Liver (tissue), 9 donors: ENCODE data around the gene IPPK. TPM values are rescaled to one million over a fixed set of nuclear protein-coding genes. Genes with fewer than 3 reads are reported as not detected.

Experiments
- DNase-seq: peaks from one replicate; pipeline ENCODE4 v3.0.0-alpha.2; 2017; ENCODE audit warnings: low spot score
- H3K27ac ChIP-seq, 2 donors: one replicate each; pipeline ENCODE4 v1.7.0; 2013; ENCODE audit warnings: inconsistent platforms in 2 of 2, low read length in 2 of 2, control low read depth in 1 of 2, low read depth in 1 of 2, mild to moderate bottlenecking in 1 of 2
- H3K27me3 ChIP-seq, 4 donors: one replicate each; pipeline versions ENCODE4 v1.6.1 to v1.7.0; 2013; ENCODE audit warnings: low read length in 3 of 4, inconsistent platforms in 1 of 4, mild to moderate bottlenecking in 1 of 4, moderate library complexity in 1 of 4; ENCODE audit not compliant: control insufficient read depth in 4 of 4, insufficient read depth in 4 of 4
- H3K36me3 ChIP-seq, 4 donors: one replicate each; pipeline versions ENCODE4 v1.6.1 to v1.7.0; 2013; ENCODE audit warnings: low read length in 3 of 4, mild to moderate bottlenecking in 3 of 4, low read depth in 1 of 4, moderate library complexity in 1 of 4; ENCODE audit not compliant: control insufficient read depth in 4 of 4, insufficient read depth in 3 of 4
- H3K4me1 ChIP-seq, 4 donors: one replicate each; pipeline versions ENCODE4 v1.6.1 to v1.7.0; 2013; ENCODE audit warnings: low read length in 3 of 4, mild to moderate bottlenecking in 3 of 4, moderate library complexity in 1 of 4; ENCODE audit not compliant: control insufficient read depth in 4 of 4, insufficient read depth in 4 of 4
- H3K4me3 ChIP-seq, 3 donors: one replicate each; pipeline versions ENCODE4 v1.6.1 to v1.7.0; 2013; ENCODE audit warnings: low read length in 3 of 3, control low read depth in 1 of 3, low read depth in 1 of 3, mild to moderate bottlenecking in 1 of 3
- H3K9ac ChIP-seq, 2 donors: one replicate each; pipeline ENCODE4 v1.7.0; 2013; ENCODE audit warnings: low read length in 2 of 2, mild to moderate bottlenecking in 2 of 2, moderate library complexity in 2 of 2, control low read depth in 1 of 2, low read depth in 1 of 2
- H3K9me3 ChIP-seq, 4 donors: one replicate each; pipeline versions ENCODE4 v1.6.1 to v1.7.0; 2013; ENCODE audit warnings: low read length in 3 of 4; ENCODE audit not compliant: control insufficient read depth in 4 of 4
- EGR1 ChIP-seq, 2 donors: IDR thresholded peaks; 2 replicates each; pipeline ENCODE4 v1.6.1; 2016 to 2018; ENCODE audit warnings: antibody characterized with exemption in 2 of 2, low read depth in 2 of 2
- FOXA1 ChIP-seq: IDR thresholded peaks from 2 replicates; pipeline ENCODE4 v1.6.1; 2016; ENCODE audit warnings: antibody characterized with exemption
- FOXA2 ChIP-seq: IDR thresholded peaks from 2 replicates; pipeline ENCODE4 v1.6.1; 2016; ENCODE audit warnings: antibody characterized with exemption
- GABPA ChIP-seq, 2 donors: IDR thresholded peaks in 1 of 2; conservative IDR thresholded peaks in 1 of 2; 2 replicates each; pipeline ENCODE4 v1.6.1; 2016; ENCODE audit warnings: antibody characterized with exemption in 2 of 2, mild to moderate bottlenecking in 1 of 2, moderate library complexity in 1 of 2
- HNF4A ChIP-seq, 2 donors: conservative IDR thresholded peaks; 2 replicates each; pipeline ENCODE4 v1.6.1; 2016; ENCODE audit warnings: antibody characterized with exemption in 2 of 2, mild to moderate bottlenecking in 2 of 2
- HNF4G ChIP-seq: IDR thresholded peaks from 2 replicates; pipeline ENCODE4 v1.6.1; 2016; ENCODE audit warnings: antibody characterized with exemption
- MAX ChIP-seq: IDR thresholded peaks from 2 replicates; pipeline ENCODE4 v1.6.1; 2016; ENCODE audit warnings: antibody characterized with exemption
- RXRA ChIP-seq, 2 donors: IDR thresholded peaks; 2 replicates each; pipeline ENCODE4 v1.6.1; 2017 to 2018; ENCODE audit warnings: antibody characterized with exemption in 2 of 2, mild to moderate bottlenecking in 1 of 2
- SP1 ChIP-seq: IDR thresholded peaks from 2 replicates; pipeline ENCODE4 v1.6.1; 2018; ENCODE audit warnings: antibody characterized with exemption, mild to moderate bottlenecking
- TAF1 ChIP-seq: conservative IDR thresholded peaks from 2 replicates; pipeline ENCODE4 v1.6.1; 2016; ENCODE audit warnings: antibody characterized with exemption, mild to moderate bottlenecking
- WGBS: extraction: QIAGEN DNeasy Blood & Tissue Kit; methylation state at CpG from one replicate; pipeline ENCODE4 v1.1.7; 2013; 5-methylcytosine and 5-hydroxymethylcytosine counted together
- polyA plus RNA-seq, 2 donors: library from polyadenylated mRNA; stranded (reverse) in 1 of 2; unstranded in 1 of 2; fragments of 200-250 nt in 1 of 2; fragments of >200 nt in 1 of 2; fragmentation: Nextera tagmentation in 1 of 2; extraction: Ambion mirVana in 1 of 2; gene quantifications; one replicate each; pipeline versions ENCODE4 v1.2.1 to v1.2.3, GENCODE V29; 2013 to 2015
- total RNA-seq, 2 donors: library from RNA; depleted of rRNA; stranded (reverse); fragments of >200 nt; gene quantifications; one replicate each; pipeline ENCODE4 v1.2.3, GENCODE V29; 2014
- TF ChIP-seq, protein P1 (sequence below): IDR thresholded peaks from 2 replicates; pipeline ENCODE4 v1.6.1; 2016; ENCODE audit warnings: antibody characterized with exemption, mild to moderate bottlenecking
- donor health status: healthy.
- donor health status: healthy.
- donor health status: healthy.
- donor health status: healthy.
- donor health status: healthy.

Gene IPPK
- total and polyA plus RNA-seq, 4 donors = 2.1 to 5.9 (median 3.6) TPM

DNA sequence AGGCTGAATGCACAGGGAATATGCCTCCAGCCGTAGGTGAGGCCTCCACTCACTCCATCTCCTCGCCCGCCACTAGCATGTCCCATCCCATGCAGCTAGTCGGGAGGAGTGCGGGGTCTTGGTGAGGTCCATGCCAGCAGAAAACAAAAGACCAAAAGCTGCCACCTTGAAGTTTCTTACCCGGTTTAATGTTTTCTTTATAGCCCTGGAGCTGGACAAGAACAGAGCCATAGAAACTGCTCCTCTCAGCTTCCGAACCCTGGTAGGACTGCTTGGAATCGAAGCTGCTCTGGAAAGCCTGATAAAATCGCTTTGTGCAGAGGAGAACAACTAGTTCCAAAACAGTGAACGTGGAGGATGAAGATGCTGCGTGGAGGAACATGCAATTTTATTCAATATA is 57.1 kb downstream of the IPPK start (continued):
- TF ChIP-seq, protein P1, sequence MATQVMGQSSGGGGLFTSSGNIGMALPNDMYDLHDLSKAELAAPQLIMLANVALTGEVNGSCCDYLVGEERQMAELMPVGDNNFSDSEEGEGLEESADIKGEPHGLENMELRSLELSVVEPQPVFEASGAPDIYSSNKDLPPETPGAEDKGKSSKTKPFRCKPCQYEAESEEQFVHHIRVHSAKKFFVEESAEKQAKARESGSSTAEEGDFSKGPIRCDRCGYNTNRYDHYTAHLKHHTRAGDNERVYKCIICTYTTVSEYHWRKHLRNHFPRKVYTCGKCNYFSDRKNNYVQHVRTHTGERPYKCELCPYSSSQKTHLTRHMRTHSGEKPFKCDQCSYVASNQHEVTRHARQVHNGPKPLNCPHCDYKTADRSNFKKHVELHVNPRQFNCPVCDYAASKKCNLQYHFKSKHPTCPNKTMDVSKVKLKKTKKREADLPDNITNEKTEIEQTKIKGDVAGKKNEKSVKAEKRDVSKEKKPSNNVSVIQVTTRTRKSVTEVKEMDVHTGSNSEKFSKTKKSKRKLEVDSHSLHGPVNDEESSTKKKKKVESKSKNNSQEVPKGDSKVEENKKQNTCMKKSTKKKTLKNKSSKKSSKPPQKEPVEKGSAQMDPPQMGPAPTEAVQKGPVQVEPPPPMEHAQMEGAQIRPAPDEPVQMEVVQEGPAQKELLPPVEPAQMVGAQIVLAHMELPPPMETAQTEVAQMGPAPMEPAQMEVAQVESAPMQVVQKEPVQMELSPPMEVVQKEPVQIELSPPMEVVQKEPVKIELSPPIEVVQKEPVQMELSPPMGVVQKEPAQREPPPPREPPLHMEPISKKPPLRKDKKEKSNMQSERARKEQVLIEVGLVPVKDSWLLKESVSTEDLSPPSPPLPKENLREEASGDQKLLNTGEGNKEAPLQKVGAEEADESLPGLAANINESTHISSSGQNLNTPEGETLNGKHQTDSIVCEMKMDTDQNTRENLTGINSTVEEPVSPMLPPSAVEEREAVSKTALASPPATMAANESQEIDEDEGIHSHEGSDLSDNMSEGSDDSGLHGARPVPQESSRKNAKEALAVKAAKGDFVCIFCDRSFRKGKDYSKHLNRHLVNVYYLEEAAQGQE = no peak
- TF ChIP-seq MAX = no peak
- no peak for TF ChIP-seq TAF1
- no peak for TF ChIP-seq EGR1 (IDR thresholded peaks at IDR 0.05; ENCODE audit: low read depth in 2 of 2)

DNA sequence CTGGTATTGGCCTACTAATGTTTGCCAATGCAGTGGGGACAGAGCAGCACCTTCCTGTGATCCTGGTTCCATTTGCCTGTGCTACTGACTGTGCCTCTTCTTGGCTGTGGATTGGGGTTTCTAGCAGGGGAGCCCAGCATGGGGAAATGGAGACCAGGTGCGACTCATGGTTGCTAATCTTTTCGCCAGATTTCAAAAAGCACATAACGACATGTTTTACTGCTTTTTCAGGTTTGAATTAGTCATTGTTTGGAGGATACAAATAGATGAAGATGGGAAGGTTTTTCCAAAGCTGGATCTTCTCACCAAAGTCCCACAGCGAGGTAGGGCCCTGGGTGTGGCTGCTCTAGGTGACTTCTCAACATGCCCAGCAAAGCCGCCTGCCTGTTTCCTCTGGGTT is 57.6 kb downstream of the IPPK start:
- peaks cover 3 to 8% (median 4%) of the 10 kb centered on the region in 4 donors for H3K36me3 ChIP-seq
- H3K9me3 ChIP-seq = no peaks in the 10 kb centered on the region
- no peak overlapping the region for H3K9ac ChIP-seq
- TF ChIP-seq FOXA2 (no peak), RXRA (IDR thresholded peaks at IDR 0.05) (no peak), HNF4G (no peak)
- H3K4me1 ChIP-seq = peaks cover 2 to 18% (median 13%) of the 10 kb centered on the region in 4 donors
- H3K4me3 ChIP-seq = no peak overlapping the region
- H3K27me3 ChIP-seq = no peaks in the 10 kb centered on the region
- DNase-seq = no peak
- no peak overlapping the region for H3K27ac ChIP-seq
- 98% methylated on average over 5 of the region's 5 CpGs for WGBS

GRCh38 chr9:92611621-92612285 is 58.2 kb downstream of the IPPK start:
- no peak for DNase-seq
- Histone ChIP-seq H3K27ac (no peak overlapping the region), H3K4me1 (peaks cover 2 to 17% (median 10%) of the 10 kb centered on the region in 4 donors), H3K27me3 (no peaks in the 10 kb centered on the region), H3K36me3 (peaks cover 3 to 8% (median 4%) of the 10 kb centered on the region in 4 donors), H3K4me3 (no peak overlapping the region), H3K9me3 (no peaks in the 10 kb centered on the region), H3K9ac (no peak overlapping the region)
- no peak for TF ChIP-seq HNF4A (conservative IDR thresholded peaks at IDR 0.05)
- no peak for TF ChIP-seq SP1
- no peak for TF ChIP-seq HNF4G
- TF ChIP-seq GABPA (IDR thresholded peaks at IDR 0.05 in 1 of 2, conservative IDR thresholded peaks at IDR 0.05 in 1 of 2) = no peak
- no peak for TF ChIP-seq FOXA2
- TF ChIP-seq FOXA1 = no peak
- 84% methylated on average over 10 of the region's 10 CpGs for WGBS
